ENCODE measurements around the gene LRRC46. TPM values are rescaled to one million over a fixed set of nuclear protein-coding genes. Genes with fewer than 3 reads are reported as not detected.

The LRRC46 gene
- total RNA-seq, 1 experiment from 2014 or later = 0.44 TPM

GRCh38 chr17:47884427-47884740, 52.9 kb downstream of the LRRC46 start:
- H3K27me3 ChIP-seq (ENCODE audit: low read length) = no peaks in the 10 kb centered on the region
- TF ChIP-seq CTCF (conservative IDR thresholded peaks at IDR 0.05; ENCODE audit: low read depth, low read length) = no peak
- no peak for TF ChIP-seq EZH2phosphoT487 (IDR thresholded peaks at IDR 0.05; ENCODE audit: borderline replicate concordance, low read length)
- no peak for TF ChIP-seq EZH2 (IDR thresholded peaks at IDR 0.05; ENCODE audit: low read length, unreplicated experiment)
- no peak overlapping the region for H3K9ac ChIP-seq (ENCODE audit: low read length)
- H3K36me3 ChIP-seq (ENCODE audit: low read depth, low read length) = no peaks in the 10 kb centered on the region
- H3F3A ChIP-seq (ENCODE audit: low read length, unreplicated experiment) = no peaks in the 10 kb centered on the region
- no peaks in the 10 kb centered on the region for H3K9me2 ChIP-seq (replicated peaks; ENCODE audit: low read length)
- H3K4me1 ChIP-seq (ENCODE audit: insufficient read depth, low read length) = no peaks in the 10 kb centered on the region
- no peaks in the 10 kb centered on the region for H4K20me1 ChIP-seq (ENCODE audit: low read length)
- ChIA-PET POLR2A (ENCODE audit: unreplicated experiment) (no interaction called here), CTCF (interaction anchor here (0.6 kb wide), 2 partner anchors 41 to 131 kb away, joined by 3 to 6 read pairs; no protein-coding TSS in a partner anchor)
- no peak for ATAC-seq
- H3K27ac ChIP-seq (ENCODE audit: low read length) = no peak overlapping the region
- no peaks in the 10 kb centered on the region for H3K79me2 ChIP-seq (ENCODE audit: low read length)
- H2AFZ ChIP-seq (ENCODE audit: low read length) = no peak overlapping the region
- no peaks in the 10 kb centered on the region for H3K9me3 ChIP-seq (ENCODE audit: low read length)
- BruUV-seq (replicated peaks) = no TSS peak
- H3K4me3 ChIP-seq (ENCODE audit: low read length) = no peak overlapping the region
- intact Hi-C loops (cut with micrococcal nuclease) = no loop called here
- DNase-seq = no peak
- no peak overlapping the region for H3K4me2 ChIP-seq (ENCODE audit: low read length)

GRCh38 chr17:47884905-47885730, 53.6 kb downstream of the LRRC46 start:
- no peaks in the 10 kb centered on the region for H3K9me2 ChIP-seq (replicated peaks; ENCODE audit: low read length)
- H3K9me3 ChIP-seq (ENCODE audit: low read length) = no peaks in the 10 kb centered on the region
- H3K27ac ChIP-seq (ENCODE audit: low read length) = no peak overlapping the region
- TF ChIP-seq EZH2phosphoT487 (IDR thresholded peaks at IDR 0.05; ENCODE audit: borderline replicate concordance, low read length) (no peak), EZH2 (IDR thresholded peaks at IDR 0.05; ENCODE audit: low read length, unreplicated experiment) (no peak), CTCF (conservative IDR thresholded peaks at IDR 0.05; ENCODE audit: low read depth, low read length) (no peak)
- H3F3A ChIP-seq (ENCODE audit: low read length, unreplicated experiment) = no peaks in the 10 kb centered on the region
- no peaks in the 10 kb centered on the region for H3K4me1 ChIP-seq (ENCODE audit: insufficient read depth, low read length)
- POLR2A ChIA-PET (ENCODE audit: unreplicated experiment) = no interaction called here
- H3K4me3 ChIP-seq (ENCODE audit: low read length) = no peak overlapping the region
- ATAC-seq = no peak
- intact Hi-C loops (cut with micrococcal nuclease) = no loop called here
- H3K79me2 ChIP-seq (ENCODE audit: low read length) = no peaks in the 10 kb centered on the region
- DNase-seq = no peak
- no peak overlapping the region for H2AFZ ChIP-seq (ENCODE audit: low read length)
- H3K36me3 ChIP-seq (ENCODE audit: low read depth, low read length) = no peaks in the 10 kb centered on the region
- BruUV-seq (replicated peaks) = no TSS peak
- CTCF ChIA-PET = interaction anchor here (0.6 kb wide), 2 partner anchors 42 to 131 kb away, joined by 3 to 6 read pairs; no protein-coding TSS in a partner anchor
- H3K27me3 ChIP-seq (ENCODE audit: low read length) = no peaks in the 10 kb centered on the region
- H3K9ac ChIP-seq (ENCODE audit: low read length) = no peak overlapping the region
- no peak overlapping the region for H3K4me2 ChIP-seq (ENCODE audit: low read length)
- no peaks in the 10 kb centered on the region for H4K20me1 ChIP-seq (ENCODE audit: low read length)

Other genes starting within 250 kb of the LRRC46 start
- gene KPNB1, start 181.8 kb upstream of the LRRC46 start, total RNA-seq (2014; rRNA removed) = 390 and 437 TPM in 2 replicates
- gene TBKBP1, start 137.5 kb upstream of the LRRC46 start, total RNA-seq (2014; rRNA removed) = 9.0 and 12.8 TPM in 2 replicates
- not detected in 2 replicates for gene TBX21, start 98.4 kb upstream of the LRRC46 start, total RNA-seq (2014; rRNA removed)
- 18.4 and 22.1 TPM in 2 replicates for gene OSBPL7, start 9.9 kb upstream of the LRRC46 start, total RNA-seq (2014; rRNA removed)
- gene MRPL10, start 129 bp upstream of the LRRC46 start, total RNA-seq (2014; rRNA removed) = 54.5 and 74.2 TPM in 2 replicates
- 44.0 and 47.9 TPM in 2 replicates for gene SCRN2, start 9.6 kb downstream of the LRRC46 start, total RNA-seq (2014; rRNA removed)
- gene SP6, start 19.5 kb downstream of the LRRC46 start, total RNA-seq (2014; rRNA removed) = 3.1 and 3.9 TPM in 2 replicates
- 3.9 and 6.5 TPM in 2 replicates for gene SP2, start 64.6 kb downstream of the LRRC46 start, total RNA-seq (2014; rRNA removed)
- gene PNPO, start 109.9 kb downstream of the LRRC46 start, total RNA-seq (2014; rRNA removed) = 49.8 and 57.5 TPM in 2 replicates
- 3.8 and 6.0 TPM in 2 replicates for gene PRR15L, start 126.2 kb downstream of the LRRC46 start, total RNA-seq (2014; rRNA removed)
- gene CDK5RAP3, start 139.4 kb downstream of the LRRC46 start, total RNA-seq (2014; rRNA removed) = 193 and 209 TPM in 2 replicates
- 0.63 and 1.3 TPM in 2 replicates for gene COPZ2, start 206.1 kb downstream of the LRRC46 start, total RNA-seq (2014; rRNA removed)
- 45.1 and 72.6 TPM in 2 replicates for gene NFE2L1, start 216.7 kb downstream of the LRRC46 start, total RNA-seq (2014; rRNA removed)

Measured in PC-3 (cell line).